Epithelial cell of prostate (primary cell): ENCODE data around the gene NUDT2.
"Not testable (repeated sequence)": the region's sequence is repeated elsewhere in the genome, so short reads cannot be mapped to it uniquely, and the experiment has no call there.

Experiments
- DNase-seq: peaks from one replicate; pipeline ENCODE4 v3.0.0-alpha.2; 2011; ENCODE audit warnings: low read depth, low spot score
- H3K27ac ChIP-seq: fragments of 450-650 bp; 2 replicates; pipeline ENCODE4 v1.5.1; 2017; ENCODE audit warnings: mild to moderate bottlenecking

NUDT2 gene

DNA sequence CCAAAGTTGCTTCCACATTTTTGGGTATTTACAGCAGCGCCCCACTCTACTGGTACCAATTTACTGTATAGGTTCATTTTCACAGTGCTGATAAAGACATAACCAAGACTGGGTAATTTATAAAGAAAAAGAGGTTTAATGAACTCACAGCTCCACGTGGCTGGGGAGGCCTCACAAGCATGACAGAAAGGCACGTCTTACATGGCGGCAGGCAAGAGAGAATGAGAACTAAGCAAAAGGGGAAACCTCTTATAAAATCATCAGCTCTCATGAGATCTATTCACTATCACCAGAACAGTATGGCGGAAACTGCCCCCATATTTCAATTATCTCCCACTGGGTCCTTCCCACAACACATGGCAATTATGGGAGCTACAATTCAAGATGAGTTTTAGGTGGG is 39.4 kb downstream of the NUDT2 start:
- not testable (repeated sequence) for H3K27ac ChIP-seq, DNase-seq

DNA sequence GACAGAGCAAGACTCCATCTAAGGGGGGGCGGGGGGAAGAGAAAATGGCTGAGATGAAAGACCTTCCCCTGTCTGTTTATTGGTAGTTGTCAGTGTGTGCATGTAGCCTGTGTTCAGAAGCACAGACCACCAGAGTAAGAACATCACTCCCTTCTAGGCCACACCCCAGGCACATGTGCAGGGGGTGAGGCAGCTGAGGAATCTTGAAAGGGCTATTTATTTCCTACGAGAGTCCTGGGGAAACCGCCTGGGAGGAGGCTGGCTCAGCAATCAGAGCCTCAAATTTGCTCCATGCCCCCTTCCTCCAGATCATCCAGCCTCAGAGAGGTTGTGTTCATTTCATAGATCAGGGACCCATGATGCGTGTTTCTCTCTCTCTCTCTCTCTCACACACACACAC is 40.3 kb downstream of the NUDT2 start:
- H3K27ac ChIP-seq: no peak overlapping the region
- DNase-seq: no peak

DNA sequence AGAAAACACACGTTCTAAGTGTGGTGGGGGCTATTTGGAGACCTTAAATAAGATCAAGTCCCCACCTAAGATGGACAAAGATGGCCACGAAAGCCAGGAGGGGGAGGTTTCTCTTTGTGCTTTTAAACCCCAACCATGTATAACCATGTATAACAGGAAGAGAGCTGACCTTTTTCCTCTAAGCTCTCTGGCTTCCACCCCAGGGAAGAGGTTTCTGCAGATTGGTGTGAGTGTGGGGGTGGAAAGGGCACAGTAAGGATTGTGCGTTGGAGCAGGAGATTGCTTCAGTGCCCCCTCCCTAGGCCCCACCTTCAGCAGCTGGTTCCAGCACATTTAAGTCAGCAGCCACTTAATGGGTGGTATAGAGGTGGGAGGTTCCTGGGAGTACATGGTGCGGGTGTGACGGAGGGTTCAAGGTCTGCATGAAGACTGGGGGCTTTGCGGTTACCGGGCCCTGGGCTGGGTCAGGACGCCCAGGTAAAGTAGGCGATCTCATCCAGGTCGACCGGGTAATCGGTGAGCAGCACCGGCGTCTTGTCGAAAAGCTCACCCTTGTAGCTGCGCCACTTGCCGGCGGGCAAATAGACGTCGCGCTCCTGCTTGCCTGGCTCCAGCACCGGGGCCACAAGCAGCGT is 41.1 kb downstream of the NUDT2 start:
- no peak for DNase-seq
- H3K27ac ChIP-seq: no peak overlapping the region

DNA sequence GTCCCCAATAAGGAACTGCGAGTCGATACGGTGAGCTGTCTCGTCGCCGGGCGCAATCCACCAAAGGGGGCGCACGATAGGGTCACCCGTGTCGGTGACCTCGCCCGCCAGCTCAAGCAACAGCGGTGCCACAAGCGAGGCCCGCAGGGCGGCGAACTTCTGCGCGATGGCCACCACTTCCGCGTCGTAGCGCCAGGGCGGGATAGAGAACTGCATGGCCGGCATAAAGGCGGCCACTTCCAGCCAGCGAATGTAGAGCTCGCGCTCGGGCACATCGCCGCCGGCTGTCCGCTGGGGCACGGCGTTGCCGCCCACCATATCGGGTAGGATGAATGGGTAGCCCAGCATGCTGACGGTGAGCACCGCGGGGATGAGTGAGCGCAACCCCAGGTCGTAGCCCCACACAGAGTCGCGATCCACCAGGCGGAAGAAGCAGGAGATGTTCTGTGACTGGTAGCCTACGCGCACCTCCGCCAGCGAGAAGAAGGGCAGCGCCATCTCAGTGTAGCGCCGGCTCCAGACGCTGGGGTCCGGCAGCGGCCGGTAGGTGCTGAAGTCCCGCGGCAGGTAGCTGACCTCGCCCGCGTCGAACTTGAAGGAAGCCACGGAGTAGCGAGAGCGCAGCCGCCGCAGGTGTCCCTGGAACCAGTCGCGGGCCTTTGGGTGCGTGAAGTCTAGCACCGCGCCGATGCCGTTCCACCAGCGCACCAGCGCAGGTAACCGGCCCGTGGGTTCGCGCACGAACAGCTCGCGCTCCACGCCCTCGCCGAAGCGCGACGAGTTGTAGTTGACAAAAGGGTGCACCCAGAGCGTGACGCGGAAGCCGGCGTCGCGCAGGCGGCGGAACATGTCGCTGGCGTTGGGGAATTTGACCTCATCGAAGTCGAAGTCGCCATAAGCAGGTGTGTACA is 41.9 kb downstream of the NUDT2 start:
- no peak overlapping the region for H3K27ac ChIP-seq
- no peak for DNase-seq

DNA sequence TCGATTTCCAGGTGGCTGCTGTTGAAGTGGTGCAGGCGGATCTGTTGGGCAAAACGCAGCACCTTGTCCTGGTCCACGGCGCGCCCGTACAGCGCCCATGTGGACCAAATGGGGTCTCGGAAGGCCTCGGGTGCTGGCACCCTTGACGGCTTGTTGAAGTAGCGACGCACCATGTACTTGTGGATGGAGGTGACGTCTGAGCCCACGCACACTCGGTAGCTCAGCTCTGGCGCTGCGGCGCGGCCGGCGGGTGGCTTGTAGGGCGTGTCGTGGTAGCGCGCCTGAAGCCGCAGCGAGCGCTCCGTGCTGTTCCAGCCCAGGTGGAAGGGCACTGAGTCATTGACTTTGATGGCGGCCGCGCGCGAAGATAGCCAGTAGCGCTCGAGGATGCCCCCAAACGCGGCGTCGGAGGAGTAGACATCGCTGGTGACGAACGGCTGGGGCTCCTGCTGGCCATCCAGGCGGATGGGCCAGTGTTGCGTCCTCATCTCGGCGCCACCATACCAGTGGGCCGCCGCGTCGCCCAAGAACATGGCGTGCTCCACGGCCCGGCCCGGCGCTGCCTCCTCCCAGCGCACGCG is 42.6 kb downstream of the NUDT2 start:
- DNase-seq: no peak
- H3K27ac ChIP-seq: no peak overlapping the region

DNA sequence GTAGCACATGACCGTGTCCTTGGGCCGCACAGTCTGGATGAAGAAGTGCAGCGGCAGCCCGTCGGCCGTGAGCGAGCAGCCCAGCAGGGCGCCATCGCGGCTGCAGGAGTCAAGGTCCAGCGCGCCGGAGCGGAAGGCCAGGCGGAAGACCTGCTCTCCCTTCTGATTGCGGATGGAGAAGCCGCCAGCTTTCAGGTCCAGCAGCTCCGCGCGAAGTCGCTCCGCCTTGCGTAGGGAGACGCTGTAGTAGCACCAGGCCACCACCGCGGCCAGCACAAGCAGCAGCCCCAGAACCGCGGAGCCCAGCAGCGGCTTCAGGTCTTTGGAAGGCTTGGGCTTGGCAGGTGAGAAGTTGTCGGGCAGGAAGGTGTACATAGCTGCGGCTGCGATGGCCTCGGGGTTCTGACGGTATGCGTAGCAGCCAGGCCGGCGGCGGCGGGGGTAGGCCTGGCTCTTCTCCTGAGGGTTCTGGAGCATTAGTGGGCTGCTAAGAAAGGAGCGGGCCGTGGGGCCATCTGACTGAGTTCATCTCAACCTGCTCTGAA is 43.2 kb downstream of the NUDT2 start:
- no peak overlapping the region for H3K27ac ChIP-seq
- no peak for DNase-seq

DNA sequence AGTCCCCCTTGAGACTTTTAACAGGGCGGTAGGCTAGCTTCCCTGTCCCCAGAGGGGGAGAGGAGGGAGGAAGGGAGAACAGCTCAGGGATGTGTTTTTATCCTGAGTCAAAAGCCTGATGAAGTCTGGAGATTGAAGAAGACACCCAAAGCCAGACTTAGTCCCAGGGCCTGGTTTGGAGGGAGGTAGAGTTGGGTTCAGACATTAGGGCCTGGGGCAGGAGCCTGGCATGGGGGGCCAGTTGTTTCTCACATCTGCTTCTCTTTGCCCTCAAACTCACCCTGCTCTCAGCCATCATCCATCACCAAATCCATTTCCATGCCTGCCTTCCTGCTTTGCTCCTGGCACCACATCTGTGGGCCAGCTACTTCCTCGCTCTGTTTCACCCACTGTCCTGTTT is 44.4 kb downstream of the NUDT2 start:
- DNase-seq: no peak
- H3K27ac ChIP-seq: no peak overlapping the region

DNA sequence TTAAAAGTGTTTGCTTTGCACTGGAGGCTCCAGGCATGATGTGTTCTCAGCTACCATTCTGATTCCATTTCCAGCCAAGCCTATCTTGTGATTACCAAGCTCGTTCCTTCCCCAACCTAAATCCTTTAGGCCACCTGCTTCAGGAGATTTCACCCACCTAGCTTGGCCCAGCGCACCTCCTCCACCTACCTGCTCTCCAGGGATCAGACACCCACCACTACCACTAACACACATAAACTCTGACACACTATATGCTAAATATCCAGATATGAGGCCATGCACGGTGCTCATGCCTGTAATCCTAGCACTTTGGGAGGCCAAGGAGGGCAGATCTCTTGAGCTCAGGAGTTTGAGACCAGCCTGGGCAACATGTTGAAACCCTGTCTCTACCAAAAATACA is 45.0 kb downstream of the NUDT2 start:
- no peak for DNase-seq
- no peak overlapping the region for H3K27ac ChIP-seq

DNA sequence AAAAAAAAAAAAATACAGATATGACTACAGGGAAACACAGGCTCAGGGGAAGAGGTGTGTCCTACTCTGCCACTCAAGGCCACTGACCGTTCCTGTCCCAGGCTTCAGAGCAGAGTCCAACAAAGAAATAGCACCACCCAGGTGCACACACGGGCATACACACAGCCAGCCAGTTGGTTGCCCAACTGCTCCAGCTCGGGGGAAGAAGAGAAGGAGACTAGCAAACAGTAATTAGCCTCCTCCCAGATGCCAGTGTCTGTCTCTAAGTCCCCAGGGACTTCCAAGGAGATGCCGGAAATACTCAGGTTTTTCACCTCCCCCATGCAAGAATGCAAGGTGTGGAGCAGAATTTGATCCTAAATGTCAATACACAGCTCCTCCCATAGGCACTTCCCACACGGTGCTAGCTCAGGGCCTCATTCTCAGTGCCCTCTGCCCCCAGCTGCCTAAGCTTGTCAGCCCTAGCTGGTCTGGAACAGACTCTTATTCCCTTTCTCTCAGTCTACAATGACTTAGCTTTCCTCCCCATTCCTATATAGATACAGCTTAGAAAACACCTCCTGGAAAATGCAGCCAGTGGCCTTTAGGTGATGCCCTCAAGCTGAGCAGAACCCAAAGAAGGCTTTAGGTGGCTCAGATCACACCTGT is 45.7 kb downstream of the NUDT2 start:
- no peak overlapping the region for H3K27ac ChIP-seq
- DNase-seq: no peak

DNA sequence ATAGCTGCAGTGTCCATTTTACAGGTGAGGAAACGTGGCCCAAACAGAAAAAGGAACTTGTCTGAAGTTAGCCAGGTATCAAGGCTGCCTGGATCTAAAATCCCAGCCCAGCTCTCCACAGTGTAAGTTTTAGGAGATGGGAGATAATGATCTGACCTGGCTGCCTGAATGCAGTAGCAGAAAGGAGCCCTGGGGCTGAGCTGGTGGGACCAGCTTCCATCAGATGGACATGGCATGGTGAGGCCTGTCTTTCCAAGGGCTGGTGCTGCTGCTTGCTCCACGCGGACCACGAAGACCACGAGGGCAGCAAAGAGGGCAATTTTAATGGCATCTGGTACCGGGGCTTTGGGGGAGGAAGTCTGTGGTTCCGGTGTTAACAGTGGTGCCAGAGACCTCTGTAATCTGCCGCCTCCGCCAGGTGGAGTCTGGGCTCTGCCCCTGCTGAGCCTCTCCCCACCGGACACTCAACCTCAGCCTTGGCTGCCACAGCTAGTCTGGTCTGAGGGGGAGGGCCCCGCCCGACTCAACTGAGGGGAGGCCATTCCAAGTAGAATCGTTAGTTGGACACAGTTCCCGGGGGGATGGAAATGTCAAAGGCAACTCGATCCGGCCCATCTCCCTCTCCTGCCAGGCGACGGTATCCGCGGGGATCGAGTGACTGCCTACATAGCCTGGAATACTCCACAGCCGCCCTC is 46.7 kb downstream of the NUDT2 start:
- H3K27ac ChIP-seq: peak overlapping the region; percentile 40
- DNase-seq: no peak

DNA sequence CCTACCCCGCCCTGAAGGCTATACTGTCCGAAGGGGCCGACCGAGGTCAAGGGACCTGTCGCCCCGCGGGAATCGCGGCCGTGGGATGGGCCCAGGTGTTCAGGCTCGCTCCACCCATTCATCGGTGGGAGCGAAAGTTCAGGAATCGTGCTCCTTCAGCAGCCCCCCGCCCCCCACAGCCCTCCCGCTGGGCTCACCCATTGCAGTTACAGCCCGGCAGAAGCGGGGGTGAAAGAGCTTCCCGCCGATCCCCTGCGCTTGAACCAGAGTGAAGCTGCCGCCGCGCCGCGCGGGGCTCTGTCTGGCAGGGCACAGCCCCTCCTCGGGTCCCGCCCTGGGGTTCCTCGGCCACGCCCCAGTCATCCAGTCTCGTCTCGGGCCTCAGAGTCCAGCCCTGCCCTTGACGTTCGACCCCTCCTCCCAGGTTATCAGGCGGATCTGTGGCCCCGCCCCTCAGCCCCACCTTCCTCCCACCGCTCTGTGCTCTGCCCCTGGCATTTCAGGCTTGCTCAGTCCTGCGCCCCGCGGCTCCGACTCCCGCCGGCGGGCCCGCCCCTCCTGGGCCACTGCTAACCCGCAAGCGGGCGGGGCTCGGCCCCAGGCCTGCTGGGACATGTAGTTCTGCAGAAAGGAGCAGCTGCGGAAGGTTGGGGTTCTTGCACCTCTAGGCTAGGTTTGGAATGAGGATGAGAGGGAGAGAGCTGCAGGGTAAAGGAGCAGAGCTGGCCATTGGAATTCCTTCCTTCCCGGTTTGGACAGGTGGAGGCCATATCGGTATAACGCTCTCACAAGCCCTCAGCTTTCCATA is 47.4 kb downstream of the NUDT2 start, which contains the start of gene MYORG:
Gene MYORG, minus strand, starts transcription at position 303 of the 808 bp plus-strand sequence. CDS start 3,955 bp downstream, outside the sequence.
- peak; percentile 75 for DNase-seq
- H3K27ac ChIP-seq: peak within 1 kb of the TSS; percentile 40

DNA sequence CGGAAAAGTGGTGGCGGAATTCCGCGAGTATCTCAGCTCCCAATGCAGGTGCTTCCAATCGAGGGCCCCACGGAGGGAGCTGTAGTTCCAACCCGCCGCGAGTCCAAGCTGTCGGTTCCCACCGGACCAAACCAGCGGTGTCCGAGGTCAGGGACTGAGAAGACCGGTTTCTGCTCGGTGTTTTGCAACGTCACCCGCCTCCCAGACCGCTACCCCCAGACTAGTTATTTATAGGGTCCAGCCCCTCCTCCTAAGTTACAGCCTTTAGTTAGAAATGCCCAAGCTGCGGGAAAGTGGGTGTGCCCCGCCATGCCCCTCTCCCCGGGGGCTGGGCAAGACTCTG is 48.0 kb downstream of the NUDT2 start:
- H3K27ac ChIP-seq: no peak overlapping the region
- no peak for DNase-seq

DNA sequence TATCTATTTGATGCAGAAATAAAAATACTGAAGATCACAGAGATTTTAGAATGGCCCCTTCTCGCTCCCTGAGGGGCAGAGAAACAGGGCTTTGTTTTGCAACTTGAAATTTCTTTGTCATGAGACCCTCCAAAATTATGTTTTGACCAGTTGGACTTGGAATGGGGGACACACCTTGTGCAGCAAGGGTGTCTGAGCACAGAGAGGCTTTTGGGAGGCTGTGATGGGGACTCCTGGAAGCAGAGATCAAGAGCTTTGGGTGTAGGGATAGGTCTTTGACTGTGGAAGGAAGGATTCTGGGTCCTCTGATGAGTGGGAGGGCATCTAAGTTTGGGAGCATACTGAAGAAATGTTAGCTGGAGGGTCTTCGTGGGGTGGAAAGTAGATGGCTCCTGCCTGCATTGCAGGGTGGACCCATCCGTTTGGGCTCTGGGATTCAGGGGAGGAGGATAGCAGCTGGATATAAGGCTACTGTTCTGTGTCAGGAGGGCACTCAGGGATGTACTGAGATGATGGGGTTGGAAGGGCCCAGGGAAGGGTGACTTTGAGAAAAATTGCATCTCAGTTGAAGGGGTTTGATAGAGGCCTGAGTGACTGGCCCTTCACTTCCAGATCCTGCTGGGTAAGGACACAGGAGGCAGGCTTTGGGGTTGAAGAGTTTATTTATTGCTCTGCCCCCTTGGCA is 49.1 kb downstream of the NUDT2 start:
- DNase-seq: no peak
- H3K27ac ChIP-seq: no peak overlapping the region

DNA sequence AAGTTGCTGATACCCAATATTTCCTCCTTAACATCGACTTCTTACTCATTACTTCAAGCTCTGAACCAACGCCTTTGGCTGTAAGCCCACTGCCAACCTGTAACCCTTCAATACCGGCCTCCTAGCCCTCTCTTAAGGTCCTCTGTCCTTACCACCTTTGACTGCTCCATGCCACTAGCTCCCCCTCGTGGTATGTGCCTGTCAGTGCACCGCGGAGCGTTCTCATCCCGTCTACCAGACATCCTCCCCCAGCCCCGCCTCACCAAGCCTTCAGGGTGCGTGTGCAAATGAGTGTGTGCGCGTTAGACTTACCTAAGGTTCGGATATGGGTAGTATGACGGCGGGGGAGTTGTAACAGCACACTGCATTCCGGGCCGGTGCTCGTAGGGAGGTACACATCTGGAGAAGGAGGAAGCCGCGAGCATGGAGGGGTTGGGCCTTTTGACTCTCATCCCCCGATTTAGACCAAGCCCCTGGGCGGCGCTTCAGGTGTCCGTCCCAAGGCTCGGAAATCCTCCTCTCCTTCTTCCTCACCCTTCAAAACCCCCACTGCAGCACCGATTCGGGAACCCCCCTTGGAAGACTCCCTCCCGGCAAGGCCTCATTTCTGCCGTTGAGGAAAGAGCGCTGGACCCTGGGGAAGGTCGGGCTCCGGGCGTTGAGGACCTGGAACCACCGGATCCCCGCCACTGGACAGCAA is 50.1 kb downstream of the NUDT2 start:
- no peak overlapping the region for H3K27ac ChIP-seq

DNA sequence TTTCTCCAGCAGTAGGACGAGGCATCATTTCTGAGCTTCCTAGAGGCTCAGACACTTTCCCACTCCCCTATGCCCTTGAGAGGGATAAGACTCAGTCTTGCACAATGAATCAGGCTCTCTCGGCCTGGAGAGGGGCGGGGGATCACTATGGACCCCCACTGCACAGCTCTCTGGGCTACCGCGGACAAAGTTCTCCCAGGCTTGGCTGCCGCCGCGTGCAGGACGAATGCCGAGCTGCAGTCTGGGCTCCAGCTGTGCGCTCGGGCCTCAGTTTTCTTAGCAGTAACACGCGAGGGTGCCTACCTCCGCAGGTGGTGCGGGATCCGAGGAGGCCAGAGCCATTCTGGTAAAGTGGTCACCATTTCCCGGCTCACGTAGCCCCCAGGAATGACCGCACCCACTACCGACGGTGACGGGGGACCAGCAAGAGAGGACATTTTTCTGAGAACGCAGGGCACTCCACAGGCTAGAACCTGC is 50.7 kb downstream of the NUDT2 start:
- DNase-seq: no peak
- H3K27ac ChIP-seq: no peak overlapping the region

More for the DNA sequence above, 50.1 kb downstream of the NUDT2 start:
- peak; percentile 41 for DNase-seq

DNA sequence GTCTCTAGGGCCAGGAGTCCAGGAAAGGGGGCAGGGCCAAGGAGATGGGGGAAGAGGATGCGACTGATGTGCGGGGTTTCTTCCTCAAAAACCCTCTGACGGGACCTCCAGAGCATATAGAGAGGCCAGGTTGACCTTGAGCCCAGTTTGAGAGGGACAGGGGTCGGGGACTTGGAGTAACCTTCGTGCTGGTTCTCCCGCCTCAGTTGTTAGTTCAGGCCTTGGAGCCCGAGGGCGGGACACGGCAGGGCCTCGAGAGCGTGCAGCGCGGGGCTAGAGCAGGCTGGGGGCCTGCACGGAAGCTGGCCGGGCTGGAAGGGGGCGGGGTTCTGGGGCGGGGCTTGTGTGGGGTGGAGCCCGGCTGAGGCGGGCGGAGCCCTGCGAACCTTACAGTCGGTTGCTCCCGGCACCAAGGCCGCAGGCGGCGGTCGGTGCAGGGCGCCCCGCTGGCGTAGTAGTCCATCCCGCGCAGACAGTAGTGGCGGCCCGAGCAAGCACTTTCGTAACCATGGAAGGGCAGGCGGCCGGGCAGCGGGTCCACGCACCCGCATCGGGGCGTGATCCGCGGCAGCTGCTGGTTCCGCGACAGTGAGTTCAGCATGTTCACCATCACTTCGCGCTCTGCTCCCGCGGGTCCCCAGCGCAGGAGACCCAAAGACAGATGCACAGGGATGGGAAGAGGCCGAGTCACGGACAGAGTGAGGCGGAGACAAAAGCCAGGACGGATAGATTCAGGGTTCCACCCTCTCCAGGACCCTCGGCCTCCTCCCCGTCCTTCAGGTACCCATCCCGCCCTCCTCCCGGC is 51.3 kb downstream of the NUDT2 start:
- DNase-seq: no peak
- H3K27ac ChIP-seq: no peak overlapping the region

DNA sequence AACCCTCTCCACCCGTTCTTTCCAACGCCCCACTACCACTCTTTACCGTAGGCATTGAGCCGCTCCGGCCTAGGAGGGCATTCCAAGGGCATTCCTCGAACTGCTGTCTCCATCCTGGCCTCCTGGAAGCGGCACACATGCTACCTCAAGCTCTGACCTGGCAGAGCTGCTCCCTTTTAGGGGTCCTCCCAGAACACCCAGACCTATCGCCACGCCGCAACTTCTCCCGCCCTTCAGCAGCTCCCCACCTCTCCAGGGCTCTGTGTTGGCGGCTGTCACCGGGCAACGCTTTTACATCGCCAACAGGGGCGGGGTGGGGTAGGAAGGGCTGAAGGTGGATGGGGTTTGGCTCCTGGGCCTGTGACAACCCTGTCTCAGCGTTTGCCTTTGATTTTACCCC is 52.0 kb downstream of the NUDT2 start:
- H3K27ac ChIP-seq: no peak overlapping the region
- DNase-seq: no peak
